GM19099 (cell line): ENCODE data around the gene TMEM18.

Experiments used
- POLR2A ChIP-seq: IDR thresholded peaks from 3 replicates; pipeline ENCODE4 v1.6.1; 2011; ENCODE audit warnings: low read depth; ENCODE audit not compliant: insufficient read length; ENCODE audit errors: extremely low read depth

TMEM18 gene

DNA sequence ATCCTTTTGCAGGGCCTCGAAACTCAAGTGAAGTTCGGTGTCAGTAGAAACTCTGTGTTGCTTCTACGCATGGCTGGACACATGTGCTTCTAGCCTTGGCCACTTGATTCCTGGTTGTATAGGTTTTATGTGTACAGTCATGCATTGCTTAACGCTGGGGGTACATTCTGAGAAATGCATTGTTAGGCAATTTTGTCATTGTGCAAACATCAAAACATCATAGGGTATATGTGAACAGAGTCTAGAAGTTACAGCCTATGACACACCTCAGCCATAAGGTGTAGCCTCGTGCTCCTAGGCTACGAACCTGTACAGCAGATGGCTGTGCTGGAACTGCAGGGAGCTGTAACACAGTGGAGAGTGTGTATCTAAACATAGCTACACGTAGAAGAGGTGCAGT, 39.4 kb downstream of the TMEM18 start:
- no peak for TF ChIP-seq POLR2A

GRCh38 chr2:637406-637776, 39.8 kb downstream of the TMEM18 start:
- no peak for TF ChIP-seq POLR2A

DNA sequence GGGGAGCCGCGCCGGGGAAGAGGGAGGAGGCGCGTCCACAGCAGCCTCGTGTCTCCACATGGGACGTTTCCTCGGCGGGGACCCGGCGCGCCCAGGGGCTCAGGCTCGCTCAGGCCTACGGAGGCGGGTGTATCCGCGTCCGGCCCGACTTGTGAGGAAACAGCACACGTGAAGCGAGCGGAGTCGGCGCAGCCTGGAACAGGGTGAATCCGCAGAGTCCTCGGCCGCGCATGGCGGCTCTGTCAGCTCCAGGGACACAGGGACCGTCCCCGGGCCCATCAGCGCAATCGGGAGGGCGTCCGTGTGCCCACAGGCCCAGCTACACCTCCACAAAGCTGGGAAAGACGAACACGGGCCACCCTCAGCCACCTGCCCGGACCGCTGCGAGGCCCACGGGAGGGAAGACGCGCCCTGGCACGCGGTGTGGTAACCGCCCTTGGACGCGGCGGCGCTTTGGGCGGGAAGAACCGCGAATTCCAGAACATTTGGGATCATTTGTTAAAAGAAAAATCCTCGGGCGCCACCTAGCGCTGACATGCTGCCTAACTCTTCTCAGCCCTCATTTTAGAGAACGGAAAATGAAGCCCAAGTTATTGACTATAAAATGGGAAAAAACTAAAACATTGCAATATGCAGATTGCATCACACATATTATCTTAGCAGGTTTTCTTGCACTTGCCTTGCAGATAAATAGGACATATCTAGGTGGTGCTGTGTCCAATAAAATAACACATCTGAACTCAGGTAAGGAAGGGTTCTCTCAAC, 40.4 kb downstream of the TMEM18 start:
- TF ChIP-seq POLR2A = no peak

- TF ChIP-seq POLR2A = no peak
Measured at GRCh38 chr2:635687-636621, 41.3 kb downstream of the TMEM18 start.

DNA sequence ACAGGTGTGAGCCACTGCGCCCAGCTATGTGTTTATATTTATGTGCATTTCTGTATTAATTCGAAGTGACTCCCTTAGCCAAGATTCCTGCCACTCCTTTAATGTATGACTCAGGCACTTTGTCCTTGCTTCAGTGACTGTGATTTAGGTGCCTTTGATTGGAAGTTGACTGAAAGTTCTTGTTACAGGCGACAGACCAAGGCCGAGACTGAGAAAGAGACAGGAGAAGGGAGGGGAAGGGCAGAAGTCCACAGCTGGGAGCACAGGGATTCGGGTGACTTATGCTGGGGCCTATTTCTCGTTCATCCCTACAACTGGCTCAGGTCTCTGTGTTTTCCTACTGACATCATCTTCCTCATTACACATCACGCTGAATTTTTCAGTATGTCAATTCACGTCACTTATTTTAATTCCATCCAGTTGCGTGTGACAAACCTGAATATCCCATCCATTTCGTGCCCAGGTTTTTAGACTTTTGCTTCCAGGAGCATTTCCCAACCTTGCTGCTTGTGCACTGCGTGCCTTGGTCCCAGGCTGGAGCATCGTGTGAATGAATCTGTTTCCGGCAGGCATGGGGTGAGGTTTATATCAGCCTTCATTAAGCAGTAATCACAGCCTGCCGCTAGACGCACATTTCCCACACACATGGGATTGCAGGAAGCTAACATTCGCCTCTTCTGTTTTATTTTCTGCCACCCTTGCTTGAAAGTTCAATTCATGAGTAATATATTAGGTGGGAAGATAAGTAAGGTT, 42.4 kb downstream of the TMEM18 start:
- TF ChIP-seq POLR2A = no peak

DNA sequence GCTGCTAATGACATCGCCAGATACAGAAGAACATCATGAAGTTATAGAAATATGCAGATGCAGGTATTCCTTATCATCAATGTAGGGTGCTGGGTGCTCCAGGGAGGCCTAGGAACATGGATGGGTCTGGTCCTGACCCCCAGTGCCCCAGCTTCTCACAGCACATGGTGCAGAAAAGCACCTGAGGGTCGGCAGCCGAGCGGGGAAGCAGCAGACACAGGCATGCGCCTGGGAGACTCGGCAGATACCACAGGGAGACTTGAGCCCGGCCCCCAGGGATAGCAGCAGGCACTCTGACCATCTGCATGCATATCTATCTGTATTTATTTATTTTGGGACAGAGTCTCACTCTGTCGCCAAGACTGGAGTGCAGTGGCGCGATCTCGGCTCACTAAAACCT, 43.2 kb downstream of the TMEM18 start:
- no peak for TF ChIP-seq POLR2A

DNA sequence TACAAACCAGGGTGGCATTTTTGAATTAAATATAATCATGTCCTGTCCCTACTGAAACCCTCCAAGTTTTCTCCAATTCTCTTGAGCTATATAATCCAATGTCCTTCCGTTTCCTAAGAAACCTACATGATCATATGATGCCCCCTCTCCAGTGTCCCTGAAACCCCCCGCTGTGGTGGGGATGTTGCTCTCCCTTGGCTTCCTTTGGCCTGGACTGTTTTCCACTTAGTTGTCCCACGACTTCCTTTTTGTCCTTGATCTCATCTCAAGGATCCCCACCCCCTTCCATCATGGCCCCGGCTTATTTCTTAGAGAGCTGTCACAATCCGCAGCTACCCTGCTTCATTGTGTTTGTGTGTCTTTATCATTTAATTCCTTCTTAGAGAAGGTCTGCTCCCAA, 43.8 kb downstream of the TMEM18 start:
- TF ChIP-seq POLR2A = no peak

DNA sequence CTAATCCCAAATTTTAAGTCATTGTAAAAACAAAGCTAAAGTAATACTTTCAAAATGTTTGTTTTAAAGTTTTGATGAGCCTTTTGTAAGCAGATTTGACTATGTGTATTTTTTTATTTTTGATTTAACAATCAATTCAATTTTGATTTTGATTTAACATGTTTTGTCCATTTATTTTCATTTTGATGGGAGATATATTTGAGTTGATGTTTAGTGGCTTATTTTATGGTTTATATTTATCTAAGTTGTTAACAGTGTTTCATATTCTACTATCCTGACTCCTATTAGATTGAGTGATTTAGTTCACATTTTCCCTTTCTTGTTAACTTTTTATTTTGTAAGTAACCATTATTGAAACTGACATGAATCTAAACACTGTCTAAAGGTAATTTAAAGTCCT, 44.7 kb downstream of the TMEM18 start:
- no peak for TF ChIP-seq POLR2A

DNA sequence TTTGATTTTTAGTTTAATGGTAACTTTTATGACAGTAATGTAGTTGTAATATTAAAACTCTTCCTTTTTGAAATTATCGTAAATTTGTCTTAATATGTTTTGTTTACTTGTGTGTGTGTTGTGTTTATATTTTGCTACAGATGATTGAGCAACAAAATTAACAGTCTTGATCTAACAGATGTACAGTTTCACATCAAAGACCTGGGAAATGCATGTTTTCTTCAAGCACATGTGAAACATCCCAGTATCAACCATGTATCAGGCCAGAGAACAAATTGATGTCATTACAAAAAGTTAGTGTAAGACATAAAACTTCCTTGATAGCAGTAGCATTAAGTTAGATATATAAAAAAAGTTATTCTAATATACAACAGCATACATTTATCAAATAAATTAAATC, 45.5 kb downstream of the TMEM18 start:
- no peak for TF ChIP-seq POLR2A

GRCh38 chr2:630451-631320, 46.5 kb downstream of the TMEM18 start:
- TF ChIP-seq POLR2A = no peak

DNA sequence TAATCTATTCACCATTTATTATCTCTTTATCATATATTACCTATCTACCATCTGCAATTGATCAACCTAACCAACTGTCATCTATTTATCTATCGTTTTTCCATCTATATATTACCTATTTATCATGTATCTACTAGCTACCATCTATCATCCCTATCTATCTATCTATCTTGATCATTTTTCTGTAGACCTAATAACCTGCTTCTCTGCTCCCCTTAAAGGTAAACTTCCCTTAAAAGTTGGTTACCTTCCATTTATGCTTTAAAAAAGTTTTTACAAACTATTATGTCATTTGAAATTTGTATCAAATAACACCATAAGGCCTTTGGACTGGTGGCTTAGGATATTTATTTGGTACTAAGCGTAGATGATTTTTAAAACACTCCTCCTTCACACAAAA, 47.2 kb downstream of the TMEM18 start:
- TF ChIP-seq POLR2A = no peak

DNA sequence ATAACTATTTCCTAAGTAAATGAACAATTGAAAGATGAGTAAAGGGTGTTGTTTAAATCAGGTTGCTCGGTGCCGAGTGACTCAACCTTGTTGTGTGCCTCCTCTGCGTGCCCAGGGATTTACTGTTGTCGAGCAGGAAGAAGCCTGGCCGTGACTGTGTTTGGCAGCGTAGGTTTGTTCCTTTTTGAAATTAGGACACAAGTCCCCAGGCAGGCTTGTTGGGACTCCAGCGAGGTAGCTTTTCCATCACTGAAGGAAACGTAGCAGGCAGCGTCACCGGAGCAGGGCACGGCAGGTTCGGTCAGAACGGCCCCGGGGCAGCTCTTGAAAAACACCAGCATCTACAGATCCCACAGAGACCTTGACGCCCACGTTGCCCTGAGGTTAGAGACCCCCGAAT, 48.6 kb downstream of the TMEM18 start:
- no peak for TF ChIP-seq POLR2A

DNA sequence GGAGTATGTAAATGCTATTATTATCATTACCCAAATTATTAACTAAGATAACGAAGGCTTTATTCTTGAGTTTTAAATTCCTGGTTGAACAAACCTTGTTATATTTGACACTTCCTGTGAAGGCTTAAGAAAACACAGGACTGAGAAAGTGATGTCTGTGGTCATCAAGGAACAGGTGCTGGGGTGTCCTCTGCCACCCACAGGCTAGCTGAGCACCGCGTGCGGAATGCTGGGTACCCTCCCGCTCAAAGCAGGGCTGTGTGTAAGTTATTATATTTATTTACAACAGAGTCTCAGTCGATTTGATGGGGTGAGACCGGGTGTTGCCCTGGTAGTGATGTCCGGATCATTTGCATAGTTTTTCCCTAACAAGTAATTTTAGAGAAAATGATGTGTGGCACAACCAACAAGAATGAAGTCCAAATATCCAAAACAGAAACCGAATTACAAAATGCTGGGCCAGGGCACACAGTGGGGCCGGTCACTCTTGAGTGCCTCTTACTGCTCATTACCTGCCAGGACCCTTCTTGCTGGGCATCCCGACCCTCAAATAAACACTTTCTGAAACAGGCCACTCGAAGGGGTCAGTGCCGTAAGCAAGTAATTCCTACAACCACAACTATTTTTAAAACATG, 49.2 kb downstream of the TMEM18 start:
- no peak for TF ChIP-seq POLR2A

GRCh38 chr2:627340-627709, 49.9 kb downstream of the TMEM18 start:
- TF ChIP-seq POLR2A = no peak

DNA sequence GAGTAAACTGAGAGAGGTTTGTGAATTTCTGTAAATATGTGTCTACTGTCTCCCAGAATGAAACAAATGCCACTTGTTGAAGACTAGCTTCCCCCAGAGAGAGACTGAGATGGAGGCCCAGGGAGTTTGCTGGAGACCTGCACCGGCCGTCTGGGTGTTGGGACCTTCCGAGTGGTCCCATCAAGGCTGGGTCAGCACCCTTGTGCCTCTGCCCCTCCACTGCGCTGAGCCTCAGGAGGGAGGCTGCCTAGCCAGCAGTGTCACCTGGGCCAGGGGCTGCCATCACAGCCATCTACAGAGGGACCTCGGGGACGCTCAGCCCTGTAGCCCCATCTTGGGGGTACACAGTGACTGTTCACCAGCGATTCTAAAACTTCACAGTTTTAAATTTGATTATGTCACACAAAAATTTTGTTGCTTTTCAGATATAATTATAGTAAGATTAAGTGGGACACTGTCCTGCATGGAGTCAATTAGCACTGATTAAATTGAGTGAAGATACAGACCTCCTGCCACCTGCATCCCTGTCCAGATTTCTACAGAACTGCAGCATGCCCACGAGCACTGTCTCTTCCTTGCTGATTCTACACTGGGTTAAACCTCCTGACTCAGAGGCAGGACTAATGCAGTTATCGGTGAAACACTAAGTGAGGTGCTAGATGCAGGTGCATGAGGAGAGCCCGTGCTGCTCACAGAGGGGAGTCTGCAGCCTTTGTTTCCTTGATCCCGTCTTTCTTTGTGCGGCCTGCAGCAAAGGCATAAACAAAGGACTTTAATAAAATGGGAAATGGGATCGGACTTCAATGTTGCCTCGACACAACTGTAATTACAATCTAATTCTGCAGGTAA, 50.5 kb downstream of the TMEM18 start:
- no peak for TF ChIP-seq POLR2A
